Stomach (tissue), 4 donors: ENCODE data around the gene MAGI1.

Source experiments
- POLR2A ChIP-seq, 4 donors: fragments of 450-650 bp; IDR thresholded peaks; one replicate each; pipeline ENCODE4 v1.6.1; 2016; ENCODE audit warnings: antibody characterized with exemption in 4 of 4, control low read depth in 2 of 4, mild to moderate bottlenecking in 1 of 4, moderate library complexity in 1 of 4
- POLR2AphosphoS5 ChIP-seq, 3 donors: sonication (generic); formaldehyde crosslinking; IDR thresholded peaks; one replicate each; pipeline ENCODE4 v1.6.1; 2016; ENCODE audit warnings: antibody characterized with exemption in 3 of 3
- TF ChIP-seq, protein P1 (sequence below), 7 experiments: fragments of 450-650 bp in 4 of 7; fragments of 200-600 bp in 3 of 7; sonication (generic) in 3 of 7; IDR thresholded peaks; one replicate each; pipeline ENCODE4 v1.5.1; 2016 to 2019; ENCODE audit warnings: antibody characterized with exemption in 7 of 7, control low read depth in 2 of 7, mild to moderate bottlenecking in 1 of 7

GRCh38 chr3:65493371-65493882 lies 545.3 kb downstream of the MAGI1 start:
- no peak for TF ChIP-seq POLR2A (IDR thresholded peaks at IDR 0.05)
- TF ChIP-seq, protein P1, sequence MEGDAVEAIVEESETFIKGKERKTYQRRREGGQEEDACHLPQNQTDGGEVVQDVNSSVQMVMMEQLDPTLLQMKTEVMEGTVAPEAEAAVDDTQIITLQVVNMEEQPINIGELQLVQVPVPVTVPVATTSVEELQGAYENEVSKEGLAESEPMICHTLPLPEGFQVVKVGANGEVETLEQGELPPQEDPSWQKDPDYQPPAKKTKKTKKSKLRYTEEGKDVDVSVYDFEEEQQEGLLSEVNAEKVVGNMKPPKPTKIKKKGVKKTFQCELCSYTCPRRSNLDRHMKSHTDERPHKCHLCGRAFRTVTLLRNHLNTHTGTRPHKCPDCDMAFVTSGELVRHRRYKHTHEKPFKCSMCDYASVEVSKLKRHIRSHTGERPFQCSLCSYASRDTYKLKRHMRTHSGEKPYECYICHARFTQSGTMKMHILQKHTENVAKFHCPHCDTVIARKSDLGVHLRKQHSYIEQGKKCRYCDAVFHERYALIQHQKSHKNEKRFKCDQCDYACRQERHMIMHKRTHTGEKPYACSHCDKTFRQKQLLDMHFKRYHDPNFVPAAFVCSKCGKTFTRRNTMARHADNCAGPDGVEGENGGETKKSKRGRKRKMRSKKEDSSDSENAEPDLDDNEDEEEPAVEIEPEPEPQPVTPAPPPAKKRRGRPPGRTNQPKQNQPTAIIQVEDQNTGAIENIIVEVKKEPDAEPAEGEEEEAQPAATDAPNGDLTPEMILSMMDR (IDR thresholded peaks at IDR 0.05), result no peak
- TF ChIP-seq POLR2AphosphoS5 (IDR thresholded peaks at IDR 0.05), result no peak
